SIG-M5 (cell line): ENCODE data around the gene KLHDC8B.

Experiments used
- DNase-seq: peaks from one replicate; lab custom pipeline; 2025; lab: John Stamatoyannopoulos, UW

Gene KLHDC8B

DNA sequence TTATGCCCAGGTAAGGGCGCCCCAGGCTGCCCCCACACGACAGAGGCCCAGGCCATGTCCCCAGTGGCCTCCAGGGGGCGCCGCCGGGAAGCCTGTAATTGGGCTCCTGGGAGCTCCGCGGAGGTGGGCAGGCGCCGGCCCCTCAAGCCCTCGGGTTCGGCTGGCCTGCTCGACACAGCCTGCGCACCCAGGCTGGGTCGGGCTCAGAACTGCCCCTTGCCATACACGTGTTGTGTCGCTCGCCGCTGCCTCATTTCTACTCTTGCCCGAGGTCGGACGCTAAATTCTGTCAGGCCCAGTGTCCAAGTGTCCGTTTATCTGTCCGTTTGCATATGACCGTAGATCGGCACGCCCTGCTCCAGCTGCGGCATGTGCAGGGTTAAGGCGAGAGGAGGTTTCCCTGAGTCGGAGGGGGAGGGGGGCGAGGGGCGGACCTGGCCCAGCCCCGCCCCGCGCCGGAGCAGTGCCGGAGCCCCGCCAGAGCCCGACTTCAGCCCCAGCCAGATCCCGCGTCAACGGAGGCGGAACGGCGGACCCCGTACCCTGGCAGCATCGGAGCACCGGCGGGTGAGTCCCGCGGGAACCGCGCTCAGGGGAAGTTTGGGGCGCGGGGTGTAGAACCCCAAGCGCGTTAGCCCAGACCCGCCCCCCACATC lies at the start of gene KLHDC8B:
KLHDC8B (plus strand) TSS at position 480 of the 656 bp plus-strand sequence. CDS start 1,172 bp downstream, outside the sequence.
- DNase-seq = no peak

DNA sequence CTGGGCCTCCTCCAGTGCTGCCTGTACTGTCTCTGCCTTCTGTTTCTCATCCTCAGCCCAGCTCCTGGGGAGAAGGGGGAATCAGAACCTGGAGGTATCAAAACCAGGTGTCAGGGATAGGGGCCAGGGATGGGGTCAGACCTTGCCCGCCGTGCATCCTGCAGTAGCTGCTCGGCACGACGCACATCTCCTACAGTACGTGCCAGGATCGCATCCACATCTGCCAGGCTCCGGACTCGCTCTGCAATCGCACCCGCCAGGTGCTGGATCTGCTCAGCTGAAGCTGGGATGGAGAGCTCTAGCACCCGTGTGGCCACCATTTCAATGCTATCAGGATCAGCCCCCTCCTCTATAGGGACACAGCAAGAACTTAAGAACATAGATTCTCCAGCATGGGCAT lies 49.4 kb upstream of the KLHDC8B start:
- no peak for DNase-seq

DNA sequence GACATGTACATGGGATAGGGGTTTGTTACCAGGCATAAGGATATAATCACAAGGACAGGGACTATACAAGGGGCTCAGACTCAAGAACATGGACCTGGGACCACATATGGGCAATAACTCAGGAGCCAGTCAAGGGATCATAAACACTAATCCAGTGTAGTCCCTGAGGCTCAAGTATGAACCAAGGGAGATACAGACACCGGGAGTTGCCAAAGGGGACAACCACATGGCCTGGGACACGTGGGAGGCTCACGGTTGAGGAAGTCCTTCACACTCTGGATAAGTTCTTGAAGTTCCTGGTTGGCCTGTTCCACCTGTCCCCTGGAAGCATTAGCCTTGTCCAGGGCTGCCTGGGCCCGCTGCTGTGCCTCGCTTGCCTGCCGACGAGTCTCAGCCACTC lies 48.9 kb upstream of the KLHDC8B start:
- no peak for DNase-seq

DNA sequence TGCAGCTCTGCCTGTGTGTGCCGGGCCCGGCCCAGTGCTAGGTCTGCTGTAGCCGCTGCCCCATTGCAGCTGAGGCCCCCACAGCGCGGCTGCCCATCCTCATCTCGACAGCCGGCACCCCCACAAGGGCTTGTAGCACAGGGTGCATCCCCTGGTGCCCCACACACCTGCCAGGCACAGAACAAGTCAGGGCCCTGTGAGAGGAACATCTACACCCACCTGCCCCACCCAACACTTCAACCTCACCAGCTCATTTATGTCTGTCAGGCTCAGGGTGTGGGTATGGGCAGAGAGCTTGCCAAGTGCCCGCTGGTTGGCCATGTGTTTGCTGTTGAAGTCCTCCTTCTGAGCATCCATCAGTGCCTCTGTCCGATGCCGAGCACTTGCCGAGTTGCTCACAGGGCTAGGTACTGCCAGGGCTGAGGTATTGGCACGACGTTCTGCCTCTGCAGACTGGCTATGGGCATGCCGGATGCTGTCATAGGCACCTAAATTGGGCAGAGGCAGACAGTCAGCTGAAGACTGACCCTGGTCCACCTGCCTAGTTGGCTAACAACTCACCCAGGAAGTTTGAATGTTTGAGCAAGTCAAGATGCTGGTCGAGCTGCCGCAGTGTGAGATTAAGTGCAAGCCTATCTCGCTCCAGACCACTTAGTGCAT lies 48.4 kb upstream of the KLHDC8B start:
- no peak for DNase-seq

DNA sequence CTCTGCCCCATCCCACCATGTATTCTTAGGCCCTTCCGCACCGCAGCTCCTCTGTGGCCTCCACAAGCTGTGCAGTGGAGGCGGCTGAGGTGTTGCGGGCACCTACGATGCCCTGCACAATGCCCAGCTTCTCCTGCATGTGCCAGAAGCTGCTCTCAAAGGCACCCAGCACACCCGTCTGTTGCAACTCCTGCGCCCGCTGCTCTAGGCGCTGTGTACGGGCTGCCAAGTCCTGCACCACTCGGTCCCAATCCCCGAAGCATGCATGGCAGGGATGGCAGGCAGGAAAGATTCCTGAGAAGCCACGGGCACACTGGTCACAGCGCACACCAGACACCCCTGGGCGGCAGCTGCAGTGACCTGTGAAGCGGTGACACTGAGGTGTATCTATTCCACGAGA lies 47.7 kb upstream of the KLHDC8B start:
- DNase-seq = no peak

DNA sequence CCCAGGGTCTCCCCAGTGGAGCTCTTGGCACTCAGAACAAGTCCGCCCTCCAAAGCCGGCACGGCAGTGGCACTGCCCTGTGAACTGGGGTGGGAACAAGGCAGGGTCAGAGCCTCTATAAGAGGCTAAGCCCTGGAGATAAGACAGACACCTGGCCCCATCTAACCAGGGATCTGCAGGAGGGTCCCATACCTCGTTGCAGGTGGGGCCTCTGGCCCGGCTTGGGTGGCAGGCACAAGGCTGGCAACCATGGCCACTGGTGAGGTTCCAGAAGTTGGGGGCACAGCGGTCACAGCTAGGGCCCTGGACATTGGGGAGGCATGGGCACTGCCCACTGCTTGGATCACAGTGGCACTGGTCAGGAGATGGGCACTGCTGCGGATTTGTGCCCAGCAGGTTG lies 47.2 kb upstream of the KLHDC8B start:
- no peak for DNase-seq

DNA sequence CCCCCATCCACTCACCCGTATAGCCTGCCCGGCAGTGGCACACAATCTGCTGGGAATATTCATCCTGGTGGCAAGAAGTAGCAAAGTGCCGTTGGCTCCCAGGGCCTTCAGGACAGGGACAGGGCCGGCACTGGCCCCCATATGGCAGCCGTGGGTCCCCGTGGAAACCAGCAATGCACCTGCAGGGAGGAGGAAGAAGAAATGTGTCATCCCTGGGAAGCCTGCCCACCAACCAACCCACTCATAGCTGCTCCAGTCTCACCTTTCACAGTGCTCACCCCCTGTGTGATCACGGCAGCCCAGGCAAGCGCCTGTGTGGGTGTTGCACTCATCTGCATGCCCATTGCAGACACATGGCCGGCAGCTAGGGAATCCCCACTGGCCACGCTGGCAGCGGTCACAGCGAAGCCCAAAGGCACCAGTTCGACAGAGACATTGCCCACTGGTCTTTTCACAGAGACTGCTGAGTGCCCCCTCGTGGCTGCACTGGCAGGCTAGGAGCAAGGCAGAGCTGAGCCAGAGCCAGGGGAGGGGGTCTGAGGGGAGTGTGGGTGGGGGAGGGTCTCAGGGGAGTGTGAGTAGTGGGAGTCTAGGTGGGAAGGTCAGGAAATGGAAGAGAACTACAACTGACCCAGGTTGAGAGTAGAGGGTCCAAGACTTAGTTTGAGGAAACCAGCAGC lies 46.3 kb upstream of the KLHDC8B start:
- no peak for DNase-seq

DNA sequence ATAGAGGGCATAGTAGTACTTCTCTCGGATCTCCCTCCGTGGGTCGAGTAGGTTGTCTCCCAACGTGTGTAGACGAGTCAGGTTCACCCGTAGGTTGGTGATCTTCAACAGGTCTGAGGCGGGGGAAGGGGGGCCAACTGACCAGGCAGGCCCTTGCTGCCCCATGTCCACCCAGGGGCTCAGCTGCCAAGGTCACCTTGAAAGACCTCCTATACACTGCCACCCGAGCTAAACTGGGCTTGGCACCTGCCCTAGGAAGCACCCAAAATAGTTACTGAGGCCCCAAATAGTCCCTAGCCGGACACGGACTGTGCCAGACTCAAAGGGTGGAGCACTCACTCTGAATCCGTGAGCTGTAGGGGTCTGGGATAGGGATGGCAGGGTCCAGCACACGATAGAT lies 40.4 kb upstream of the KLHDC8B start:
- no peak for DNase-seq

DNA sequence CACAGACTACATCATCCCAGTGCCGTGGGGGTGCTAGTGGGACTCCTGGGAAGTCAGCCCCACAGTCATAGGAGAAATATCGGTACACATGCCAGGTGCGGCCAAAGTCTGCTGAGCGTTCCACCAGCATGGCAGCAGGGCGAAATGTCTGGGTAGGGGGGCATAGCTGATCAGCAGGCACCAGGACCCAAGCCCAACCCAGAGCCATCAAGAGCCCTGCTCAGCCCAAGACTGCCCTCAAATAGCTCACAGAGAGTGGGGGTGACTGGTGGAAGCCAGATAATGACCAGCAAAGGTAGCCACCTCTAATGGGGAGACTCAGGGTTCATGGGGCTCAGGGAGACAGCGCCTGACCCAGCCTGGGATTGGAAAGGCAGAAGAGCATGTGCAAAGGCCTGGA lies 39.8 kb upstream of the KLHDC8B start:
- no peak for DNase-seq

DNA sequence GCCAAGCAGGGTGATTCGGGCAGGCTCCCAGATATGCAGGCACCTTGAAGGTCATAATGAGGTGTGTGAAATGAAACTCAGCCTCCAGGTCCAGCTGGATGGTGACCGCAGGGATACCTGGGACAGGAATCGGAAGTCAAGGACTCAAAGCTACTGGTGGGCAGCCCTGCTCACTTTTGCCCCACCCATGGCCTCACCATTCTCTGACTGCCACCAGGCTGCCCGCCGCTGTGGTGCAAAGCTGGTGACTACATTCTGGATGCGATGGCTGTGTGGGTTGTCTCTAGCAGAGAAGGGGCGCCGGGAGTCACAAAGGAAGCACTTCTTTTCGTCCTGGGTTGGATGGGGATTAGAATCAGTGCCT lies 39.3 kb upstream of the KLHDC8B start:
- no peak for DNase-seq

DNA sequence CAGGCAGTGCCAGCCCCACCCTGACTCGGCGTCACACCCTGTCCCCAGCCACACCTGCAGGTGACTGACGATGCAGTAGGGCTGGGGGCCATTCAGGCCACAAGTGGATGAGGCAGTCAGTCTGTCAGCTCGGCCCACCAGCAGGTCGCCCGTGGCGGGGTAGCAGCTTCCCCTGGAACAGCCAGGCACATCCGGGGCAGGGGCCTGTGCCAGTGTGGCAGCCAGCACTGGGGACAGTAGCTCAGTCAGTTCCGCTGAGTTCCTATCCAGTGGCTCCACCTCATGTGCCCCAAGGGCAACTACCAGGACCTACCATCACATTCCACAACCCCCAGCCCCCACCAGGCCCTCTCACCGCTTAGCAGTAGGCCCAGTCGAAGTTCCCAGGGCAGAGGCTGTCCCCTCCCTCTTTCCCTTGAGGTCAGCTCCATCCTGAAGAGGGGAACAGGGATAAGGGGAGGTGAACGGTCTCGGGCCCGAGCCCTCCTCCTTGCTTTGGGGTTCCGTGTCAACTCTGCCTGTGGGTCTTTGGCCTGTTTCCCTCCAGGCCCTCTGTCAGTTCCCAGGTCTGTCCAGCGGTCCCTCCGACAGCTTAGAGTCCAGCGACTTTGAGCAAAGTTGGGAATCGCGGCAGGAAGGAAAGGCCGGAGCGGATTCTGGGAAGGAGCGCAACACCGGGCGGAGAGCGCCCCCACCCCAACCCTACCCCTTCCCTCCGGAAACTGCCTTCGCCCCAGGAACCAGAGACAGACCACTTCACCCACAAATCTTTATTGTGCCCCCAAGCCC lies 38.8 kb upstream of the KLHDC8B start, which contains the start of gene LAMB2:
LAMB2 (minus strand) TSS at position 614 of the 789 bp plus-strand sequence; CDS start at position 431, 183 bp downstream.
- DNase-seq = no peak

DNA sequence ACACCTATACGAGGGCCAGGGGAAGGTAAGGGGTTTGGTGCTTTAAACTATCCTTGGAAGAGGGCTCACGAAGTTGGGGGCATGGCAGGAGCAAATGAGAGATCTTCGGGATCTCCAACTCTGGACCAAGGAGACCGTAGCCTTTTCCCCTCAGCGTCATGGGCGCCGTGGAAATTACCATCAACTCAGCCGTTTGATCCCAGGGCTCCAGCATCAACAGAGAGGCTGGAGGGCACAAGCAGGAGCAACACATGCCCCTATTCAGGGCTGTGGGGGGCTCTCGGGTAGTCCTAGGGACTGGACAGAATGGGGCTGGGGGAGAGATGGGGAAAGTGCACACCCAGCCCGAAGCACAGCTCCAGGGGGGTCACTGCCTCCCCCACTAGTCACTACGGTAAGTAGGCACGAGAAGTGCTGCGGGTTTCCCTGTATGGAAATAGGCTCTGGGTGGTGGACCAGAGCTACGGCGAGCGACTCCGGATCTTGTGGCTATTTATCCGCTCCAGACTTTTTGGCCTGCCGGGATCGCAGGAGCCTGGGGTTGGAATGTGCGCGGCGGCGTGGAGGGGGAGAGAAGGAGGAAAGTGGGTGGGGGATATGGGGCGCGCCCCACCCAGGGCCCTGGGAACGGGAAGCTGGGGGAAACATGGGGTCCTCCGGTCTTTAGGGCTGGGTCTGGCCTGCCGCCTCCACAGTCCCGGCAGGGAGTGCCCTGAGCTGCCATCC lies 38.0 kb upstream of the KLHDC8B start:
- no peak for DNase-seq

DNA sequence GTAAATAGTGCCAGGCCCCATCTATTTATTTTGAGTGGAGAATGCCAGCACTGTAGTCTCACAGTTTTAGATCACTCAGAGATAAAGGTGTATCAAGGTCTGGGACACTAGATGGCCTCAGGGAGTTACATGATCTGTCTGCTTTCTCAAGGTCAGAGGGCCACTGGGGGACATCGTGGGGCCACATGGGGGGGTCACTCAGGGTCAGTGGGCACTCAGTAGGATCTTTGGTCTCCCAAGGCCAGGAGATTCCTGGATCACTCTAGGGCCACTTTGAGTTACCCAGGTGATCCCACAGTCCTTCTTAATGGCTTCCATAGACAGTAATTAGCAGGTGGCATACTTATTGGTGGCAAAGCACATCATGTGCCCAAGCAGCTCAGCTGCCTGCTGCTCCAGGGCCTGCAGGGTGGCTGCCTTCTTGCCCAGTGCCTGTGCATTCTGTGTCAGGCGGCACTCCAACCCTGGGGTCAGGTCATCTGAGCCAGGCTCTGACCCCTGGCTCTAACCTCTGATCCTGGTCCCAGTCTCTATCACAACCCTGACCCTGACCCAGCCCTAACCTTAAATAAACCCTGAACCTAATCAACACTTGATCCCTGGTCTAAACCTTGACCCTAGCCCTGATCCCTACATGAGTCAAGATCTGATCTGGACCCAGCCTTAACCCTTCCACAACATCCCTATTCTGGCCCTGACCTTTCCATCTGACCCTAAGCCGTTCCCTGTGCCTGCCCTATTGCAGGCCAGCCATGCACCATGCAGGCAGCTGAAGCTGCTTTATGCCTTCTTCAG lies 36.7 kb upstream of the KLHDC8B start:
- DNase-seq = no peak

DNA sequence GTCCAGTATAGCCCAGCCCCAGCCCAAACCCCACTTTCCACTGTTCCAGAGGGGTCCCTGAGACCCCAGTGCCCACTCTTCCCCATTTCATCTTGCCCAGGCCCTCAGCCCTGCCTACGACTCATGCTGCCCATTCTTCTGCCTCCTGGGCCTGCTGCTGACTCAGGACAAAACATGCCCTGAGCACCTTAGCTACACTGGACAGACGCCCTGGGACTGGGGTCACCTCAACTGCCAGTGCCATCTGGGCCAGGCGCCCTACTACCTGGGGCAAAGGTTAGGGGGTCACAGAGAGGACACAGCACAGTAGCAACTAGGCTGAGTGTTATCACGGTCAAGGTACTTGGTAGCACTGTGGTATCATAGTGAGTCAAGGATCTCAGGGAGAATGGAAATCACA lies 35.9 kb upstream of the KLHDC8B start:
- DNase-seq = no peak

DNA sequence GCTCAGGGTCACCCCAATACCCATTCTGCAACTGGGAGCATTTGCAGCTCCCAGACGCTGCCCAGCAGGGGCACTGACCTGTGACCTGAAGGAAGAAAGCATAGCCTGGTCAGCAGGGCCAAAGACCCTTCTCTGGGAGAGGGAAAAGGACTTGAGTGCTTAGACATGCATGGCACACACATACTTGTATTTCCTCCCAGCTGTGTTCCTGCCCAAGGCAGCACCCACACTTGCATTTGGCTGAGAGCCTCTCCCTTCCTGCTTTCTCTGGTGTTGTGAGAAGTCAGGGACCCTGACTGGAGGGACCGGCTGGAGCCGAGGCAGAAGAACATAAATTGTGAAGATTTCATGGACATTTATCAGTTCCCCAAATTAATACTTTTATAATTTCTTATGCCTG lies 31.3 kb upstream of the KLHDC8B start:
- DNase-seq = no peak

DNA sequence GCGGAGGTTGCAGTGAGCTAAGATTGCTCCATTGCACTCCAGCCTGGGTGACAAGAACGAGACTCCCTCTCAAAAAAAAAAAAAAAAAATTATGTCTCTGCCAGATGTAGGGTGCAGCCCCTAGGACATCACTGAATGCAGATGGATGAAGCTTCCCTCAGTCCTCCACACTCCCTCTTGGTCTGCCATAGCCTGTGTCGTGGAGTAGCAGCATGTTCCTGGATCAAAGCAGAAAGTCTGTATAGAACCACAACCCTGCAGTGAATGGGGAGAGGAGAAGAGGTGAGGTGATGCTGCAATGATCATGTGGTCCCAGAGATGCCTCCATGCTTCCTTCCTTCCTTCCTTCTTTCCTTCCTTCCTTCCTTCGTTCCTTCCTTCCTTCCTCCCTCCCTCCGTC lies 23.2 kb upstream of the KLHDC8B start:
- DNase-seq = no peak

DNA sequence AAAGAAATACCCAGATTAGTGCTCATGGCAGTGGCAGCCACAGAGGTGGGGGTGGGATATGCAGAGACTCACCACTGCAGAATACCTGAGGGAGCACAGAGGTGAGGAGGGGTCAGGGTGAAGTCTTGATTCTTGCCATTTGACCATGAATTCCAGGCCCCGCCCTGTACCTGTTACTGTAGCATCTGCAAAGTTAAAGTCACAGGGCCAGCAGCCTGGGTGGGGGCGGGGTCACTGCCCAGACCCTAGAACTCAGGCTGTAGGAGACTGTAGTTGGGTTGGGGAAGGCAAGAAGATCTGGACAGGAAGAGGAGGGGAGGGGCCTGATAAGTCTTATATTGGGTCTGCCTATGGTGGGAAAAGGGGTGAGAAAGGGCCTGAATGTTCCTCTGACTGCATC lies 19.8 kb upstream of the KLHDC8B start:
- no peak for DNase-seq

DNA sequence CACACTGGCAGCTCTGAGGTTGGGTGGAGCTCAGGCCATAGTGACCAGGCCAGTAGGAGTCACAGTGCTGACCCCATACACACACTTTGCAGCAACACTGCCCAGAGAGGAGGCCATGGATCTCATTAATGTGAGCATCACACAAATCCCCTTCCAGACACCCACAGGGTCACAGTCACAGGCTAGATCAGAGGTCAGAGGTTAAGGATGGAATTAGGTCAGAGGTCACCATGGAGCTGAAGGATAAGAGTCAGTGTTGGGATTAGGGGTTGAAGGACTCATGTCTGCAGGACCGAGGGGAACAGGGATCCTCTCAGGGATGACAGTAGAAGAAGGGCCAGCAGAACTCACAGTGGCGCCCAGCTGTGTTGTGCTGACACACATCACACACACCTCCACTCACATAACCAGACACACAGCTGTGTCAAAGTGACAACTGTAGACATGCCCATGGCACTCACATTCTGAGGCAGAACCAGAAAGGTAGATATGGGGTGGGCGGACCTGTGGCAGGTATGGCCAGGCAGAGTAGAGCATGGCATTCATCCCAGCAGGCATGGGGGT lies 18.0 kb upstream of the KLHDC8B start:
- DNase-seq = no peak

DNA sequence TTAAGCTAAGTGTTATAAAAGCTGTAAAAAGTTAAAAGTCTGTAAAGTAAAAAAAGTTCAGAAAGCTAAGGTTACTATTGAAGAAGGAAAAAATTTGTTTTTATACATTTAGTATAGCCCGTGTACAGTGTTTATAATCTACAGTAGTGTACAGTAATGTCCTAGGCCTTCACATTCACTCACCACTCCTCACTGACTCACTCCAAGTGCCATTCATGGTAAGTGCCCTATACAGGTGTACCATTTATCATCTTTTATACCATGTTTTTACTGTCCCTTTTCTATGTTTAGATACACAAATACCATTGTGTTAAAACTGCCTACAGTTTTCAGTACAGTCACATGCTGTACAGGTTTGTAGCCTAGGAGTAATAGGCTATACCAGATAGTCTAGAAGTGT lies 14.1 kb upstream of the KLHDC8B start:
- no peak for DNase-seq

DNA sequence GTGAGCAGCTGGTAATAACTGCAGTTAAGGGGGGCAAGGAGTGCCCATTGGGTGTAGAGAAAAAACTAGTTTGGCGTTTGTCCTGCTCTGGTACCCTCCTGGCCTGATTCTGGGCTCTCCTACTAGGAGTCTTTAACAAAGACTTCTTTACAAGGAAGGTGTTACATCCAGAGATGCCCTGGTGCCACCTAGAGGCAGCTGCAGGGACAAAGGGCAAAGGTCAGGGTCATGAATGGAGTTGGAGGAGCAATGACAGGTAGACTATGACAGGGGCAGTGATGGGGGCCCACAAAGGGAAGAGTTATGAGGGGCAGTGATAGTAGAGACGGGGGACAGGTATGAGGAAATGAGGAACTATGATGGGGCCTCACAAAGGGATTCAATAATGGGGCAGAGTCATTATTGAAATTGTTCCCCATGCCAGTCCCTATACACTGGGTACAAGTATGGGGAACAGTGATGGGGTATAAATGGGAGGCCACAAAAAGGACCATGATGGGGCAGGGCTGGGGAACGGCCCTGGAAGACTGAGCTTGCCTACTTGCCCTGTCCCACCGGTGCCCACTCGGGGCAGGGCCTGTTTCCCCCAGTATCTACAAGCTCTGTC lies 13.2 kb upstream of the KLHDC8B start:
- DNase-seq = no peak
